ENCODE results near the gene ZBTB7C. TPM values are rescaled to one million over a fixed set of nuclear protein-coding genes. Genes with fewer than 3 reads are reported as not detected.

ZBTB7C gene
- total RNA-seq, 3 donors from 2014 or later, result 5.6 to 26.5 (median 6.1) TPM

GRCh38 chr18:47992266-47992665 lies 416.9 kb downstream of the ZBTB7C start:
- H3K36me3 ChIP-seq, result no peaks in the 10 kb centered on the region
- TF ChIP-seq POLR2A (IDR thresholded peaks at IDR 0.05) (no peak), CTCF (IDR thresholded peaks at IDR 0.05) (no peak), POLR2AphosphoS5 (IDR thresholded peaks at IDR 0.05) (no peak)
- intact Hi-C loops (cut with DNase I; ENCODE audit: low total_unique reads), result no loop called here

GRCh38 chr18:47990981-47991380 lies 418.2 kb downstream of the ZBTB7C start:
- Histone ChIP-seq H3K4me3 (no peak overlapping the region), H3K36me3 (no peaks in the 10 kb centered on the region), H3K27ac (no peak overlapping the region), H3K27me3 (no peaks in the 10 kb centered on the region), H3K4me1 (no peaks in the 10 kb centered on the region), H3K9me3 (no peaks in the 10 kb centered on the region)
- no peak for TF ChIP-seq POLR2AphosphoS5 (IDR thresholded peaks at IDR 0.05)
- no peak for TF ChIP-seq CTCF (IDR thresholded peaks at IDR 0.05)
- no peak for TF ChIP-seq POLR2A (IDR thresholded peaks at IDR 0.05)
- intact Hi-C loops (cut with DNase I; ENCODE audit: low total_unique reads), result no loop called here
- no peak for DNase-seq (ENCODE audit: low spot score in 2 of 2)

More at GRCh38 chr18:47992266-47992665, 416.9 kb downstream of the ZBTB7C start:
- Histone ChIP-seq H3K4me1 (no peaks in the 10 kb centered on the region), H3K27me3 (no peaks in the 10 kb centered on the region), H3K4me3 (no peak overlapping the region), H3K9me3 (no peaks in the 10 kb centered on the region), H3K27ac (no peak overlapping the region)
- no peak for DNase-seq (ENCODE audit: low spot score in 2 of 2)

GRCh38 chr18:47987388-47987699 lies 421.8 kb downstream of the ZBTB7C start:
- Histone ChIP-seq H3K27me3 (no peaks in the 10 kb centered on the region), H3K9me3 (no peaks in the 10 kb centered on the region), H3K4me3 (no peak overlapping the region), H3K36me3 (no peaks in the 10 kb centered on the region), H3K27ac (no peak overlapping the region), H3K4me1 (no peaks in the 10 kb centered on the region)
- no peak for DNase-seq (ENCODE audit: low spot score in 2 of 2)
- intact Hi-C loops (cut with DNase I; ENCODE audit: low total_unique reads), result no loop called here
- TF ChIP-seq POLR2AphosphoS5 (IDR thresholded peaks at IDR 0.05) (no peak), CTCF (IDR thresholded peaks at IDR 0.05) (no peak), POLR2A (IDR thresholded peaks at IDR 0.05) (no peak)

GRCh38 chr18:47986620-47987387 lies 422.4 kb downstream of the ZBTB7C start:
- H3K27ac ChIP-seq, result no peak overlapping the region
- intact Hi-C loops (cut with DNase I; ENCODE audit: low total_unique reads), result no loop called here
- H3K9me3 ChIP-seq, result no peaks in the 10 kb centered on the region
- H3K4me1 ChIP-seq, result no peaks in the 10 kb centered on the region
- no peak overlapping the region for H3K4me3 ChIP-seq
- H3K36me3 ChIP-seq, result no peaks in the 10 kb centered on the region
- no peak for DNase-seq (ENCODE audit: low spot score in 2 of 2)
- TF ChIP-seq POLR2A (IDR thresholded peaks at IDR 0.05) (no peak), POLR2AphosphoS5 (IDR thresholded peaks at IDR 0.05) (no peak), CTCF (IDR thresholded peaks at IDR 0.05) (no peak)
- H3K27me3 ChIP-seq, result no peaks in the 10 kb centered on the region

DNA sequence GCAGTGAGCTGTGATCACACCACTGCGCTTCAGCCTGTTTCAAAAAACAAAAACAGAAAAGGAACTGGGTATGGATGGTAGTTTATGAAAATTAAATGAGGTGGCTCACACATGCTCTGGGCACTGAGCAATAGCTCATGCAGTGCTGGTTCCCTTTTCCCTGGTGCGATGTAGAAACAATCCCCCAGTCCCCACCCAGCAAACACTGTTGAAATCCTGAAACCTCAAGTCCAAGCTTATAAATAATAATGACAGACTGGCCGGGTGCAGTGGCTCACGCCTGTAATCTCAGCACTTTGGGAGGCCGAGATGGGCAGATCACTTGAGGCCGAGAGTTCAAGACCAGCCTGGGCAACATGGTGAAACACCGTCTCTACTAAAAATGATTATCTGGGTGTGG lies 423.3 kb downstream of the ZBTB7C start:
- TF ChIP-seq POLR2AphosphoS5 (IDR thresholded peaks at IDR 0.05), result no peak
- Histone ChIP-seq H3K27me3 (no peaks in the 10 kb centered on the region), H3K4me3 (no peak overlapping the region), H3K36me3 (no peaks in the 10 kb centered on the region), H3K9me3 (no peaks in the 10 kb centered on the region), H3K27ac (no peak overlapping the region), H3K4me1 (no peaks in the 10 kb centered on the region)
- DNase-seq (ENCODE audit: low spot score in 2 of 2), result no peak
- intact Hi-C loops (cut with DNase I; ENCODE audit: low total_unique reads), result no loop called here
